T-helper 1 cell (primary cell): Measurements from ENCODE around the gene EXOC4.

ENCODE experiments used
- DNase-seq, 5 donors: peaks; one replicate each; pipeline ENCODE4 v3.0.0-alpha.2; 2012 to 2020

Gene EXOC4

DNA sequence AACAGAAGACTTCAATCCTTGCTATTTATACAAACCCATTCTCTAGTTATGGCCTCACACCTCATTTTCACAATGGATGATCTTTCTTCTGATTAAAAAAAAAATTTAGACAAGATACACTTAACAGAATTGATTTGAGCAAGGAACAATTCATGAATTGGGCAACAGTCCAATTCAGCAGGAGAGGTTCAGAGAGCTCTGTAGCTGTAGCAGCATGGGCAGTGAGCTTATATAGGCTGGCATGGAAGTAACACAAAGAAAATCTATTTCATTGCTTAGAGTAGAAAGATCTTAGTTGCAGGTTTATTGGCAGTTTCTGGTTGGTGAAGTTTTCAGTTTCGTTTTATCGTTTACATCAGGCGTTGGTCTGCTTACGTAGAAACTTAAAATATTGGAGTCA, 851.3 kb downstream of the EXOC4 start:
- DNase-seq, result peak in 1 of 5 donors; percentile 2

DNA sequence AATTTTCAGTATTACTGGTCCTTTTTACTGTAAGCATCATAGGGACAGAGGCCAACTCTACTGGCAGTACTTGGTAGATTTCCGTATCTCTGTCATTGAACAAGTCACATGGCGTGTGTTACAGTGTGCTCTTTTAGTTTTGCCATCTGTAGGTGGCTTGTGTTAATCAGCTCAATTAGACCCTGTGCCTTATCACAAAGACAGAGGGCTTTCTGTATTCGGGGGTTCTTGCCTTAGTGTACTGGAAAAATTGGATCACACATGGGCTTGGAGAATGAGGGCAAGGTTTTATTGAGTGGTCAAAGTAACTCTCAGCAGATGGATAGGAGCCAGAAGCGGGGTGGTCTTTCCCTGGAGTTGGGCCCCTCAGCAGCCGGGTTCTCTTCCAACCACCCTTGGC, 853.0 kb downstream of the EXOC4 start:
- DNase-seq, result no peak

DNA sequence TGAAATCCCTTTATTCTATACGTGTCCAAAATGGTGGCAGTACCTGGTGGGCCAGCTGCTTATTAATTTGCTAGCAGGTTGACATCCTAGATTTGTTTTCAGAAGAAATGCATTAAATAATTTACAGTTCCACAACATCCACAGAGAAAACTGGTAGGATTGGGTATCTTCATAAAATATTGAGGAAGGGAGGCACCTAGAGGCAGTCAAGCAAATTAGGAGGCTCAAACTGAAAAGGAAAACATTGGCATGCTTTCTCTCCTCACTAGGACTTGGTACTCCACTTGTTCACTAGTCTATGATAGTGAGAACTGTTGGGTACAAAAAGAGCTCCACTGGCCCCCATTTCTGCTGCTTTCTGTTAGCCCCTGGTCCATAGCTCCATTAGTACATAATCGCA, 855.9 kb downstream of the EXOC4 start:
- no peak for DNase-seq

- DNase-seq, result no peak
Measured at GRCh38 chr7:134113655-134114054, 860.8 kb downstream of the EXOC4 start.

DNA sequence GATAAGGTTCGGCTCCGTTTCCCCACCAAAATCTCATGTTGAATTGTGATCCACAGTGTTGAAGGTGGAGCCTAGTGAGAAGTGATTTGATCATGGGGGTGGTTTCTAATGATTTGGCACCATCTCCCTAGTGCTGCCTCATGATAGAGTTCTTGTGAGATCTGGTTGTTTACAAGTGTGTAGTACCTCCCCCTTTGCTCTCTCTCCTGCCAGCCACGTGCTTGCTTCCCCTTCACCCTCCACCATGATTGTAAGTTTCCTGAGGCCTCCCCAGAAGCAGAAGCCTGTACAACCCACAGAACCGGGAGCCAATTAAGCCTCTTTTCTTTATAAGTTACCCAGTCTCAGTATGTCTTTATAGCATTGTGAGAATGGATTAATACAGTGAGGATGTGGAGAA, 862.1 kb downstream of the EXOC4 start:
- DNase-seq, result no peak
